Measurements from ENCODE around the gene HNRNPLL.

DNA sequence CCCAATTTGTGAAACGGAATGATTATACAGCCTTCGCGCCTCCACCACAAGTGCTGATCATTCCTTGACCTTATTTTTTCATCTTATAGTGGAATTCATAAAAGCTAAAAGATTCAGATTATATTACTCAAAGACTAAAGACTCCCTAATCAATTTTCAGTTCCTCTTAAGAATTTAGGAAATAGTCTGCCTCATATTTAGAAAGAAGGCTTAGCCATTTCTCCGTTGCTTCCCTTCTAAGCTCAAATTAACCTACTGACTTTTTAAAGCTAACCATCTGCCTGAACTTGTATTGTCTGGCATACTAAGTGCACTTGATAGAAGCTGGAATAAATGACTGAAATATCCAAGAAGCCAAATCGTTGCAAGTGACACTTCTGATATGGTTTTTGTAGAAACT lies 44.7 kb downstream of the HNRNPLL start:
- TF ChIP-seq, protein P1, sequence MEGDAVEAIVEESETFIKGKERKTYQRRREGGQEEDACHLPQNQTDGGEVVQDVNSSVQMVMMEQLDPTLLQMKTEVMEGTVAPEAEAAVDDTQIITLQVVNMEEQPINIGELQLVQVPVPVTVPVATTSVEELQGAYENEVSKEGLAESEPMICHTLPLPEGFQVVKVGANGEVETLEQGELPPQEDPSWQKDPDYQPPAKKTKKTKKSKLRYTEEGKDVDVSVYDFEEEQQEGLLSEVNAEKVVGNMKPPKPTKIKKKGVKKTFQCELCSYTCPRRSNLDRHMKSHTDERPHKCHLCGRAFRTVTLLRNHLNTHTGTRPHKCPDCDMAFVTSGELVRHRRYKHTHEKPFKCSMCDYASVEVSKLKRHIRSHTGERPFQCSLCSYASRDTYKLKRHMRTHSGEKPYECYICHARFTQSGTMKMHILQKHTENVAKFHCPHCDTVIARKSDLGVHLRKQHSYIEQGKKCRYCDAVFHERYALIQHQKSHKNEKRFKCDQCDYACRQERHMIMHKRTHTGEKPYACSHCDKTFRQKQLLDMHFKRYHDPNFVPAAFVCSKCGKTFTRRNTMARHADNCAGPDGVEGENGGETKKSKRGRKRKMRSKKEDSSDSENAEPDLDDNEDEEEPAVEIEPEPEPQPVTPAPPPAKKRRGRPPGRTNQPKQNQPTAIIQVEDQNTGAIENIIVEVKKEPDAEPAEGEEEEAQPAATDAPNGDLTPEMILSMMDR (IDR thresholded peaks at IDR 0.05 in 4 of 5, conservative IDR thresholded peaks at IDR 0.05 in 1 of 5): no peak
- TF ChIP-seq POLR2A (IDR thresholded peaks at IDR 0.05): no peak
